ENCODE results near the gene TRIM43. TPM values are rescaled to one million over a fixed set of nuclear protein-coding genes. Genes with fewer than 3 reads are reported as not detected.
"Not testable (repeated sequence)": the region's sequence is repeated elsewhere in the genome, so short reads cannot be mapped to it uniquely, and the experiment has no call there.

TRIM43 gene
- polyA plus RNA-seq, 3 donors = not detected

- H3K27ac Mint-ChIP-seq; H3K27me3 Mint-ChIP-seq (ENCODE audit: low read depth in 3 of 3); intact Hi-C loops (cut with micrococcal nuclease); H3K36me3 ChIP-seq (replicated peaks in 1 of 2; ENCODE audit: control insufficient read depth in 1 of 2, insufficient read depth in 2 of 2, low read length in 2 of 2); H3K9me3 ChIP-seq (replicated peaks in 1 of 2; ENCODE audit: control insufficient read depth in 1 of 2, insufficient read depth in 1 of 2, low read length in 2 of 2); H3K9me3 Mint-ChIP-seq; H3K27ac ChIP-seq (ENCODE audit: low read depth in 1 of 2, low read length in 2 of 2); H3K4me1 Mint-ChIP-seq; H3K27me3 ChIP-seq (ENCODE audit: control insufficient read depth in 2 of 2, insufficient read depth in 2 of 2, low read length in 2 of 2); H4K20me1 ChIP-seq (ENCODE audit: insufficient read depth, low read length); H3K9ac ChIP-seq (ENCODE audit: insufficient read depth, low read length, poor library complexity, severe bottlenecking); H3K36me3 Mint-ChIP-seq; H3K4me3 Mint-ChIP-seq; H2AFZ ChIP-seq (ENCODE audit: insufficient read depth, low read depth, low read length, poor library complexity, severe bottlenecking); H3K79me2 ChIP-seq (ENCODE audit: insufficient read depth, low read length); H3K4me3 ChIP-seq (replicated peaks in 1 of 3; ENCODE audit: low read depth in 2 of 3, low read length in 3 of 3); DNase-seq; H3K4me1 ChIP-seq (ENCODE audit: control insufficient read depth in 1 of 2, insufficient read depth in 2 of 2, low read length in 2 of 2); H3K4me2 ChIP-seq (replicated peaks; ENCODE audit: extremely low read depth, low read length, poor library complexity, severe bottlenecking): not testable (repeated sequence)
- no CpG with 5 or more reads among the region's 5 CpGs for WGBS (ENCODE audit: insufficient coverage)
Measured at GRCh38 chr2:95622728-95623127, 30.9 kb downstream of the TRIM43 start.

GRCh38 chr2:95630987-95631386 lies 39.2 kb downstream of the TRIM43 start:
- H2AFZ ChIP-seq (ENCODE audit: insufficient read depth, low read depth, low read length, poor library complexity, severe bottlenecking); H3K4me3 ChIP-seq (replicated peaks in 1 of 3; ENCODE audit: low read depth in 2 of 3, low read length in 3 of 3); H3K27me3 Mint-ChIP-seq (ENCODE audit: low read depth in 3 of 3); H3K4me1 ChIP-seq (ENCODE audit: control insufficient read depth in 1 of 2, insufficient read depth in 2 of 2, low read length in 2 of 2); H3K9me3 Mint-ChIP-seq; H3K27me3 ChIP-seq (ENCODE audit: control insufficient read depth in 2 of 2, insufficient read depth in 2 of 2, low read length in 2 of 2); H3K4me2 ChIP-seq (replicated peaks; ENCODE audit: extremely low read depth, low read length, poor library complexity, severe bottlenecking); H3K79me2 ChIP-seq (ENCODE audit: insufficient read depth, low read length); H3K4me1 Mint-ChIP-seq; H3K36me3 ChIP-seq (replicated peaks in 1 of 2; ENCODE audit: control insufficient read depth in 1 of 2, insufficient read depth in 2 of 2, low read length in 2 of 2); H3K27ac ChIP-seq (ENCODE audit: low read depth in 1 of 2, low read length in 2 of 2); H3K9me3 ChIP-seq (replicated peaks in 1 of 2; ENCODE audit: control insufficient read depth in 1 of 2, insufficient read depth in 1 of 2, low read length in 2 of 2); H3K4me3 Mint-ChIP-seq; H3K36me3 Mint-ChIP-seq; intact Hi-C loops (cut with micrococcal nuclease); H3K9ac ChIP-seq (ENCODE audit: insufficient read depth, low read length, poor library complexity, severe bottlenecking); H3K27ac Mint-ChIP-seq; H4K20me1 ChIP-seq (ENCODE audit: insufficient read depth, low read length); DNase-seq: not testable (repeated sequence)
- WGBS (ENCODE audit: insufficient coverage) = no CpG with 5 or more reads among the region's 2 CpGs

GRCh38 chr2:95633626-95634259 lies 41.9 kb downstream of the TRIM43 start:
- H3K4me1 ChIP-seq (ENCODE audit: control insufficient read depth in 1 of 2, insufficient read depth in 2 of 2, low read length in 2 of 2); H3K4me1 Mint-ChIP-seq; H3K79me2 ChIP-seq (ENCODE audit: insufficient read depth, low read length); H2AFZ ChIP-seq (ENCODE audit: insufficient read depth, low read depth, low read length, poor library complexity, severe bottlenecking); H3K36me3 Mint-ChIP-seq; H3K4me3 ChIP-seq (replicated peaks in 1 of 3; ENCODE audit: low read depth in 2 of 3, low read length in 3 of 3); H3K36me3 ChIP-seq (replicated peaks in 1 of 2; ENCODE audit: control insufficient read depth in 1 of 2, insufficient read depth in 2 of 2, low read length in 2 of 2); H3K9me3 ChIP-seq (replicated peaks in 1 of 2; ENCODE audit: control insufficient read depth in 1 of 2, insufficient read depth in 1 of 2, low read length in 2 of 2); H3K27me3 Mint-ChIP-seq (ENCODE audit: low read depth in 3 of 3); H4K20me1 ChIP-seq (ENCODE audit: insufficient read depth, low read length); DNase-seq; H3K9me3 Mint-ChIP-seq; H3K27ac Mint-ChIP-seq; H3K9ac ChIP-seq (ENCODE audit: insufficient read depth, low read length, poor library complexity, severe bottlenecking); H3K27me3 ChIP-seq (ENCODE audit: control insufficient read depth in 2 of 2, insufficient read depth in 2 of 2, low read length in 2 of 2); intact Hi-C loops (cut with micrococcal nuclease); H3K4me3 Mint-ChIP-seq; H3K4me2 ChIP-seq (replicated peaks; ENCODE audit: extremely low read depth, low read length, poor library complexity, severe bottlenecking); H3K27ac ChIP-seq (ENCODE audit: low read depth in 1 of 2, low read length in 2 of 2): not testable (repeated sequence)
- no CpG with 5 or more reads among the region's 2 CpGs for WGBS (ENCODE audit: insufficient coverage)

GRCh38 chr2:95640515-95641288 lies 48.9 kb downstream of the TRIM43 start:
- intact Hi-C loops (cut with micrococcal nuclease) = not testable (repeated sequence)

More at GRCh38 chr2:95640515-95641288, 48.9 kb downstream of the TRIM43 start:
- H3K79me2 ChIP-seq (ENCODE audit: insufficient read depth, low read length); H3K4me3 Mint-ChIP-seq; H3K4me1 Mint-ChIP-seq; H3K9ac ChIP-seq (ENCODE audit: insufficient read depth, low read length, poor library complexity, severe bottlenecking); H3K9me3 Mint-ChIP-seq; H3K4me2 ChIP-seq (replicated peaks; ENCODE audit: extremely low read depth, low read length, poor library complexity, severe bottlenecking); H3K36me3 ChIP-seq (replicated peaks in 1 of 2; ENCODE audit: control insufficient read depth in 1 of 2, insufficient read depth in 2 of 2, low read length in 2 of 2); H3K27ac Mint-ChIP-seq; DNase-seq; H4K20me1 ChIP-seq (ENCODE audit: insufficient read depth, low read length); H3K36me3 Mint-ChIP-seq; H3K27me3 ChIP-seq (ENCODE audit: control insufficient read depth in 2 of 2, insufficient read depth in 2 of 2, low read length in 2 of 2); H3K9me3 ChIP-seq (replicated peaks in 1 of 2; ENCODE audit: control insufficient read depth in 1 of 2, insufficient read depth in 1 of 2, low read length in 2 of 2); H3K4me1 ChIP-seq (ENCODE audit: control insufficient read depth in 1 of 2, insufficient read depth in 2 of 2, low read length in 2 of 2); H3K27ac ChIP-seq (ENCODE audit: low read depth in 1 of 2, low read length in 2 of 2); H3K4me3 ChIP-seq (replicated peaks in 1 of 3; ENCODE audit: low read depth in 2 of 3, low read length in 3 of 3); H2AFZ ChIP-seq (ENCODE audit: insufficient read depth, low read depth, low read length, poor library complexity, severe bottlenecking); H3K27me3 Mint-ChIP-seq (ENCODE audit: low read depth in 3 of 3): not testable (repeated sequence)
- WGBS (ENCODE audit: insufficient coverage) = no CpG with 5 or more reads among the region's 25 CpGs

Measured in CD14-positive monocyte (primary cell).